GM12878 (cell line): ENCODE results near the gene EXOC1L. TPM values are rescaled to one million over a fixed set of nuclear protein-coding genes. Genes with fewer than 3 reads are reported as not detected.

ENCODE experiments used
- CHD2 ChIP-seq: IDR thresholded peaks from 2 replicates; pipeline ENCODE4 v1.6.1; 2011; ENCODE audit warnings: low read depth, low read length, improper control_type of control experiment, borderline replicate concordance
- DPF2 ChIP-seq: fragments of 450-650 bp; IDR thresholded peaks from 2 replicates; pipeline ENCODE4 v1.6.1; 2017; ENCODE audit warnings: mild to moderate bottlenecking
- FOXK2 ChIP-seq: fragments of 450-650 bp; IDR thresholded peaks from 2 replicates; pipeline ENCODE4 v1.6.1; 2017; ENCODE audit warnings: mild to moderate bottlenecking, moderate library complexity
- IKZF1 ChIP-seq: fragments of 450-650 bp; conservative IDR thresholded peaks from 2 replicates; pipeline ENCODE4 v1.6.1; 2017; ENCODE audit warnings: antibody characterized with exemption, mild to moderate bottlenecking
- IRF5 ChIP-seq: fragments of 450-650 bp; IDR thresholded peaks from 2 replicates; pipeline ENCODE4 v1.6.1; 2017; ENCODE audit warnings: borderline replicate concordance
- KLF5 ChIP-seq: fragments of 450-650 bp; IDR thresholded peaks from 2 replicates; pipeline ENCODE4 v1.6.1; 2014; ENCODE audit warnings: mild to moderate bottlenecking; ENCODE audit not compliant: partially characterized antibody
- NBN ChIP-seq: fragments of 450-650 bp; IDR thresholded peaks from 2 replicates; pipeline ENCODE4 v1.6.1; 2016
- NFYB ChIP-seq: IDR thresholded peaks from 2 replicates; pipeline ENCODE4 v1.6.1; 2011; ENCODE audit warnings: low read depth, mild to moderate bottlenecking, low read length, improper control_type of control experiment, moderate library complexity; ENCODE audit not compliant: insufficient read depth
- PBX3 ChIP-seq: IDR thresholded peaks from 2 replicates; pipeline ENCODE4 v1.6.1; 2011; ENCODE audit warnings: mild to moderate bottlenecking, low read depth, low read length, moderate library complexity; ENCODE audit not compliant: insufficient replicate concordance
- POU2F2 ChIP-seq: IDR thresholded peaks from 3 replicates; pipeline ENCODE4 v1.6.1; 2011; ENCODE audit warnings: low read depth, mild to moderate bottlenecking, low read length, borderline replicate concordance
- RELB ChIP-seq: fragments of 450-650 bp; IDR thresholded peaks from 2 replicates; pipeline ENCODE4 v1.6.1; 2017; ENCODE audit warnings: low read depth, mild to moderate bottlenecking, moderate library complexity
- SIX5 ChIP-seq: IDR thresholded peaks from 2 replicates; pipeline ENCODE4 v1.6.1; 2011; ENCODE audit warnings: mild to moderate bottlenecking, low read depth, low read length, moderate library complexity; ENCODE audit not compliant: severe bottlenecking
- SMAD1 ChIP-seq: fragments of 450-650 bp; IDR thresholded peaks from 2 replicates; pipeline ENCODE4 v1.6.1; 2018; ENCODE audit warnings: mild to moderate bottlenecking, low read depth; ENCODE audit not compliant: partially characterized antibody
- SMAD5 ChIP-seq: IDR thresholded peaks from 2 replicates; pipeline ENCODE4 v1.6.1; 2016; ENCODE audit warnings: antibody characterized with exemption, low read depth
- STAT3 ChIP-seq: IDR thresholded peaks from 2 replicates; pipeline ENCODE4 v1.6.1; 2011; ENCODE audit warnings: low read depth, low read length, improper control_type of control experiment
- SUPT20H ChIP-seq: IDR thresholded peaks from 2 replicates; pipeline ENCODE4 v1.6.1; 2011; ENCODE audit warnings: low read depth, mild to moderate bottlenecking, low read length, moderate library complexity, borderline replicate concordance; ENCODE audit not compliant: control insufficient read depth
- TARDBP ChIP-seq: IDR thresholded peaks from 2 replicates; pipeline ENCODE4 v1.6.1; 2016; ENCODE audit warnings: borderline replicate concordance
- USF1 ChIP-seq: IDR thresholded peaks from 2 replicates; pipeline ENCODE4 v1.6.1; 2011; ENCODE audit warnings: borderline replicate concordance, low read depth, mild to moderate bottlenecking, moderate library complexity, mixed read lengths, low read length; ENCODE audit not compliant: insufficient read depth; ENCODE audit errors: extremely low read length
- YBX1 ChIP-seq: fragments of 450-650 bp; IDR thresholded peaks from 2 replicates; pipeline ENCODE4 v1.6.1; 2016; ENCODE audit warnings: antibody characterized with exemption
- YY1 ChIP-seq: IDR thresholded peaks from 2 replicates; pipeline ENCODE4 v1.6.1; 2011; ENCODE audit warnings: low read depth, mild to moderate bottlenecking, low read length
- ZBTB4 ChIP-seq: fragments of 450-650 bp; formaldehyde crosslinking; IDR thresholded peaks from 2 replicates; pipeline ENCODE4 v1.4.0; 2022; ENCODE audit warnings: mild to moderate bottlenecking, moderate library complexity
- ZNF207 ChIP-seq: fragments of 450-650 bp; IDR thresholded peaks from 2 replicates; pipeline ENCODE4 v1.6.1; 2014; ENCODE audit warnings: antibody characterized with exemption, mild to moderate bottlenecking, borderline replicate concordance
- ZSCAN29 ChIP-seq: fragments of 450-650 bp; IDR thresholded peaks from 2 replicates; pipeline ENCODE4 v1.6.1; 2017; ENCODE audit warnings: mild to moderate bottlenecking, moderate library complexity
- polyA plus RNA-seq, 11 experiments: library from polyadenylated mRNA; depleted of rRNA in 4 of 11; unstranded in 6 of 11; stranded (reverse) in 5 of 11; fragments of >200 nt; fragmentation: Nextera tagmentation in 4 of 11; fragmentation: Illumina TruSeq in 1 of 11; extraction: Ambion mirVana in 4 of 11; extraction: Trizol in 1 of 11; gene quantifications; 1 replicate in 1 of 11; 2 replicates in 10 of 11; pipeline versions ENCODE4 v1.2.1 to v1.2.3, GENCODE V29; 2011 to 2016; ENCODE audit warnings: inconsistent platforms in 2 of 11, missing spikeins in 2 of 11, low read depth in 1 of 11
- total RNA-seq, 4 experiments: library from RNA; depleted of rRNA in 3 of 4; stranded (reverse); fragments of >200 nt in 3 of 4; fragmentation: Illumina TruSeq in 1 of 4; extraction: Trizol in 1 of 4; gene quantifications; 2 replicates each; pipeline versions ENCODE4 v1.2.1 to v1.2.3, GENCODE V29; 2013 to 2021

Gene EXOC1L
- total and polyA plus RNA-seq, 10 of the 15 experiments (the other 5 are each of a cell fraction or from before 2014, with no cell fraction given) = not detected

GRCh38 chr4:55853484-55854046 is 34.0 kb downstream of the EXOC1L start, which contains the start of gene EXOC1 (continued):
- TF ChIP-seq TARDBP (no peak), SMAD1 (no peak), PBX3 (no peak), FOXK2 (no peak), USF1 (peak; percentile 92), NFYB (peak; percentile 86; the same call in 1 of the 2 replicates), ZNF207 (0 out of 2 replicates have a peak, but pooled peaks have one; percentile 76), KLF5 (peak; percentile 69), STAT3 (no peak), ZSCAN29 (no peak), NBN (peak; percentile 61; the same call in 1 of the 2 replicates), DPF2 (no peak), POU2F2 (0 out of 3 replicates have a peak, but pooled peaks have one; percentile 16), RELB (peak; percentile 47; the same call in 1 of the 2 replicates), SMAD5 (peak; percentile 67; the same call in 1 of the 2 replicates), SIX5 (peak; percentile 49), YBX1 (no peak), YY1 (no peak), IRF5 (no peak), CHD2 (no peak; the same call in 1 of the 2 replicates), ZBTB4 (CRISPR knock-in tag) (no peak), IKZF1 (peak; percentile 87), SUPT20H (no peak)
